Measurements from ENCODE around the gene GCC1. TPM values are rescaled to one million over a fixed set of nuclear protein-coding genes. Genes with fewer than 3 reads are reported as not detected.

The GCC1 gene
- total and polyA plus RNA-seq, 5 donors from 2014 or later, result 11.4 to 40.4 (median 16.1) TPM

DNA sequence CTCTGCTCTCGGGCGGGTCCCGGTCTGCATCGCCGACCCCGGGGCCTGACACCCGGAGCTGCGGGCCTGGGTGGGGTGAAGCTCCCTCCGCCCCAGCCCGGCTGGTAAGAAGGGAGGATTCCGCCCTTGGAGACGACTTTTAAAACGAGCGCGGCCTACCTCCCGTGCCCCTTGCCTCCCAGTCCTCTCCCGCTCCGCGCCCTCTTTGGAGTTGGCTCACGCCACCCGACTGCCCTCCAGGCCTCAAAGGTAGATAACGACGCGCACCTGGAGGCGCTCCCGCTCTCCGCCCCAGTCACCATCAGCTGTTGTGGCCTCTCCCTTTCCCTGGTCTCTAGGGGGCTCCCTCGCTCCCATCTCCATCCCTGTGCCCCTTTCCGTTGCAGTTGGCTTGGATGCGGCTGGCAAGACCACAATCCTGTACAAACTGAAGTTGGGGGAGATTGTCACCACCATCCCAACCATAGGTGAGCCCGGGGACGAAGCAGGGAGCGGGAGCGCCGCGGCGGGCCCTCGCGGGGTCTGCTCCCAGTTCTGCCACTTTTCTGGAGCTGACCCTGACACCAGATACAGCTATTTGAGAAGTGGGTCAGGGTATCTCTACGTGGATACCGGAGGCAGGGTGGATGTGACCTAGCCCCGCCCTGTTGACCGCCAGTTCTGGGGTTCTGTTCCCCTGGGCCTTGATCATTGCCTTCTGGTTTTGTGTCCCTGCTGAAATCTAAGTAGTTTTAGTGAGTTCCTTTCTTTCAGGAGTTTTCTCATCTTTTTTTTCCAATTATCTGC, 3.5 kb upstream of the GCC1 start:
- Mint-ChIP-seq H3K36me3 (peaks cover 11% of the 10 kb centered on the region), H3K4me3 (peak overlapping the region; percentile 93 to 99 (median 98)), H3K27me3 (peaks cover 4% of the 10 kb centered on the region), H3K27ac (peak overlapping the region; percentile 96 to 99 (median 98)), H3K9me3 (peaks cover 0 to 1% (median 0%) of the 10 kb centered on the region in 7 donors), H3K4me1 (peaks cover 9 to 54% (median 41%) of the 10 kb centered on the region in 4 donors)
- Histone ChIP-seq H3K36me3 (ENCODE audit: control insufficient read depth, insufficient read depth, low read length) (peaks cover 13% of the 10 kb centered on the region), H3K4me1 (ENCODE audit: control insufficient read depth, insufficient read depth, low read length, poor library complexity, severe bottlenecking) (peaks cover 40% of the 10 kb centered on the region), H3K4me3 (ENCODE audit: low read depth, low read length) (peak overlapping the region; percentile 67), H3K27me3 (ENCODE audit: control insufficient read depth, insufficient read depth, low read length) (no peaks in the 10 kb centered on the region), H3K27ac (ENCODE audit: insufficient read depth, low read length, poor library complexity, severe bottlenecking) (peak overlapping the region; percentile 83), H3K9me3 (ENCODE audit: control insufficient read depth in 2 of 2, low read length in 2 of 2) (no peaks in the 10 kb centered on the region)
- DNase-seq, result peak in 2 of 3 donors; percentile 16 to 48
- ATAC-seq (ENCODE audit: low read depth in 2 of 2), result peak; percentile 5 to 6

DNA sequence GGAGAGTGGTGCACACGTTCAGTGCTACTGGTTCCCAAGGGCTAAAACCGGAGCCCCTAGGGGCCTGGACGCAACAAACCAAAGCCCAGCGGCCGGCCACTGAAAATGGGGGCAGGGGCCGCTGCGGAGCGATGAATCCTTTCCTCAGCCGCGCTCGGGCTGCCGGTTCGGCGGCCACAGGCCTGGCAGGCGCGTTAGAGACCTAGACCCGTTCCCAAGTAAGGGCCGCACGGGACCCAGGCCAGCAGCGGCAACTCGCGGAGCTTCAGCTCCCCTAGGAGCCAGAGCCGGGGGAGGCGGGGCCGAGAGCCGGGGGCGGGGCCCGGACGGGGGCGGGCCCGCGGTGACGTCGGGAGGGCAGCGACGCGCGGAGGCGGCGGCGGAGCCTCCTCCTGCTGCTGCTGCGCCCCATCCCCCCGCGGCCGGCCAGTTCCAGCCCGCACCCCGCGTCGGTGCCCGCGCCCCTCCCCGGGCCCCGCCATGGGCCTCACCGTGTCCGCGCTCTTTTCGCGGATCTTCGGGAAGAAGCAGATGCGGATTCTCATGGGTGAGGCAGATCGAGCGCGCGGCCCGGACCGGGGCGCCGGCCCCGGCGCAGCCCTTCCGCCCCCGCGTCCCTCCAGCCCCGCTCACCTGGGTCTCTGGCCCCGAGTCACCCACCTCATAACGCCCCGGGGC, 2.8 kb upstream of the GCC1 start, which contains the start of gene ARF5:
ARF5 (plus strand) TSS at position 393 of the 678 bp plus-strand sequence; CDS start at position 481, 88 bp downstream.
- peak; percentile 80 to 83 for ATAC-seq (ENCODE audit: low read depth in 2 of 2)
- peaks cover 48% of the 10 kb centered on the region for H3K4me1 ChIP-seq (ENCODE audit: control insufficient read depth, insufficient read depth, low read length, poor library complexity, severe bottlenecking)
- peaks cover 4% of the 10 kb centered on the region for H3K27me3 Mint-ChIP-seq
- H3K4me3 Mint-ChIP-seq, result peak within 1 kb of the TSS; percentile 94 to 99 (median 98)
- H3K27ac ChIP-seq (ENCODE audit: insufficient read depth, low read length, poor library complexity, severe bottlenecking), result peak within 1 kb of the TSS; percentile 83
- H3K36me3 Mint-ChIP-seq, result peaks cover 17% of the 10 kb centered on the region
- H3K9me3 ChIP-seq (ENCODE audit: control insufficient read depth in 2 of 2, low read length in 2 of 2), result no peaks in the 10 kb centered on the region
- no peaks in the 10 kb centered on the region for H3K27me3 ChIP-seq (ENCODE audit: control insufficient read depth, insufficient read depth, low read length)
- peak; percentile 83 to 86 (median 84) for DNase-seq
- peaks cover 16 to 62% (median 49%) of the 10 kb centered on the region in 4 donors for H3K4me1 Mint-ChIP-seq
- peak within 1 kb of the TSS; percentile 71 for H3K4me3 ChIP-seq (ENCODE audit: low read depth, low read length)
- H3K9me3 Mint-ChIP-seq, result peaks cover 0 to 1% (median 0%) of the 10 kb centered on the region in 7 donors
- peak within 1 kb of the TSS; percentile 96 to 99 (median 98) for H3K27ac Mint-ChIP-seq
- peaks cover 15% of the 10 kb centered on the region for H3K36me3 ChIP-seq (ENCODE audit: control insufficient read depth, insufficient read depth, low read length)

DNA sequence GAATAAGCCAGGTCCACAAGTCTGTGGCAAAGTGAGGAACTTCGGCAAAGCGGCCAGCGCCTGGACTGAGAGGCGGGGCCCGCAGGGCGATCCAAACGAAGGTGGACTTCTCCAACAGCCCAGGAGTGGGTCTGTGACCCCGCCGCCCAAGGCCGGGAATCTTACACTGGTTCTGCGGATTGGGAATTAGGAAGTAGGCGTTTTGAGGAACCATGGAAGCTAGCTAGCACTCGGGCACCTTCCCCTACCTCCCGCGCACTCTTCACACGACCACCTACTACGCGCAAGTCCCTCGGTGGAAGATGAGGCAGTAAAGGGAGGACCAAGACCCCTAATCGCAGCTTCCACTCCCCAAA, 2.2 kb upstream of the GCC1 start:
- peaks cover 20% of the 10 kb centered on the region for H3K36me3 ChIP-seq (ENCODE audit: control insufficient read depth, insufficient read depth, low read length)
- Mint-ChIP-seq H3K27me3 (peaks cover 4% of the 10 kb centered on the region), H3K4me3 (peak overlapping the region; percentile 91 to 96 (median 94)), H3K36me3 (peaks cover 22% of the 10 kb centered on the region), H3K27ac (peak overlapping the region in 1 of 3 donors; percentile 96), H3K9me3 (peaks cover 0 to 1% (median 0%) of the 10 kb centered on the region in 7 donors), H3K4me1 (peaks cover 19 to 66% (median 52%) of the 10 kb centered on the region in 4 donors)
- no peak for ATAC-seq (ENCODE audit: low read depth in 2 of 2)
- no peaks in the 10 kb centered on the region for H3K9me3 ChIP-seq (ENCODE audit: control insufficient read depth in 2 of 2, low read length in 2 of 2)
- DNase-seq, result no peak
- H3K4me1 ChIP-seq (ENCODE audit: control insufficient read depth, insufficient read depth, low read length, poor library complexity, severe bottlenecking), result peaks cover 53% of the 10 kb centered on the region
- peak overlapping the region; percentile 83 for H3K27ac ChIP-seq (ENCODE audit: insufficient read depth, low read length, poor library complexity, severe bottlenecking)
- H3K27me3 ChIP-seq (ENCODE audit: control insufficient read depth, insufficient read depth, low read length), result no peaks in the 10 kb centered on the region
- H3K4me3 ChIP-seq (ENCODE audit: low read depth, low read length), result peak overlapping the region; percentile 71

DNA sequence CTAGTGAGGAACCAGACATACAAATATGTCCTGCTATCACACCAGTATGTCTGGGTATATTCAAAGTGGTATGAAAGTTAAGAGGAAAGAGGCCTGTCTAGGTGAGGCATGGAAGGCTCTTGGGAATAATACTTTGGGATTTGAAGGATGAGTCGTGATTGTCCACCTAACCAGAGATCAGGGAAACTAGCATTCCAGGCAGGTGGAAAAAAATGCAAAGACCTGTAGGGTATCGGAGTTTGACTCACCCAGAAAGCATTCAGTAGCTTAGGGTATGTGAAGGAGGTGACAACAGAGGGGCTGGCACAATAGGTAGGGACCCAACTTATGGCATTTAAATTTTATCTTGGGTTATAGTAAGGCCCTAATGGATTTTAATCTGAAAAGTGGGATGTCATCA, 950 bp upstream of the GCC1 start:
- H3K36me3 Mint-ChIP-seq, result peaks cover 24% of the 10 kb centered on the region
- peak overlapping the region; percentile 86 to 98 (median 96) for H3K27ac Mint-ChIP-seq
- H3K9me3 Mint-ChIP-seq, result peaks cover 0 to 1% (median 0%) of the 10 kb centered on the region in 7 donors
- H3K27me3 Mint-ChIP-seq, result peaks cover 4% of the 10 kb centered on the region
- no peaks in the 10 kb centered on the region for H3K9me3 ChIP-seq (ENCODE audit: control insufficient read depth in 2 of 2, low read length in 2 of 2)
- H3K4me1 Mint-ChIP-seq, result peaks cover 19 to 79% (median 51%) of the 10 kb centered on the region in 4 donors
- DNase-seq (no peak), ATAC-seq (ENCODE audit: low read depth in 2 of 2) (no peak)
- no peaks in the 10 kb centered on the region for H3K27me3 ChIP-seq (ENCODE audit: control insufficient read depth, insufficient read depth, low read length)
- peaks cover 28% of the 10 kb centered on the region for H3K36me3 ChIP-seq (ENCODE audit: control insufficient read depth, insufficient read depth, low read length)
- peaks cover 61% of the 10 kb centered on the region for H3K4me1 ChIP-seq (ENCODE audit: control insufficient read depth, insufficient read depth, low read length, poor library complexity, severe bottlenecking)
- H3K4me3 Mint-ChIP-seq, result peak overlapping the region; percentile 91 to 96 (median 94)
- H3K27ac ChIP-seq (ENCODE audit: insufficient read depth, low read length, poor library complexity, severe bottlenecking), result peak overlapping the region; percentile 85
- peak overlapping the region; percentile 81 for H3K4me3 ChIP-seq (ENCODE audit: low read depth, low read length)

DNA sequence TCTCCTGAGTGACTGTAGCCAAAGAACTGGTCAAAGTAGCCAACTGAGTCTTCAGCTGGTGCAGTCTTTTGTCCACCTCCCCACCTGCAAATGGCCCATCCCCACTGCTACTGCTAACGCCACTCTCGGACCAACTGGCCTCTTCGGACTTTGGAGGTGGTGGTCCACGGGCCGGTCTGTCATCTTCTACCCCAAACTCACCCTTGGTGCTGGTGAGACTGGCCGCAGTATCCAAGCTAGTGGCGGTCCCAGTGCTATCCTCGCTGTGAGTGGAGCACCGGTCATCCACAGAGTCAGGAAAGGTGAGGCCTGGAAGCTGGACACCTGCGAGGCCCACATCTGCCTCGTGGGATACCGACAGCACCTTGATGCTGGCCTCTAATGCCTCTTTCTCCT, 750 bp downstream of the GCC1 start:
- Mint-ChIP-seq H3K9me3 (peaks cover 0 to 1% (median 0%) of the 10 kb centered on the region in 7 donors), H3K27ac (peak overlapping the region; percentile 82 to 98 (median 96)), H3K27me3 (peaks cover 4% of the 10 kb centered on the region), H3K36me3 (peaks cover 30% of the 10 kb centered on the region), H3K4me3 (peak overlapping the region; percentile 91 to 98 (median 95)), H3K4me1 (peaks cover 27 to 83% (median 58%) of the 10 kb centered on the region in 4 donors)
- Histone ChIP-seq H3K27ac (ENCODE audit: insufficient read depth, low read length, poor library complexity, severe bottlenecking) (peak overlapping the region; percentile 85), H3K36me3 (ENCODE audit: control insufficient read depth, insufficient read depth, low read length) (peaks cover 31% of the 10 kb centered on the region), H3K4me3 (ENCODE audit: low read depth, low read length) (peak overlapping the region; percentile 81), H3K9me3 (ENCODE audit: control insufficient read depth in 2 of 2, low read length in 2 of 2) (no peaks in the 10 kb centered on the region), H3K27me3 (ENCODE audit: control insufficient read depth, insufficient read depth, low read length) (no peaks in the 10 kb centered on the region), H3K4me1 (ENCODE audit: control insufficient read depth, insufficient read depth, low read length, poor library complexity, severe bottlenecking) (peaks cover 68% of the 10 kb centered on the region)
- no peak for ATAC-seq (ENCODE audit: low read depth in 2 of 2)
- DNase-seq, result no peak

DNA sequence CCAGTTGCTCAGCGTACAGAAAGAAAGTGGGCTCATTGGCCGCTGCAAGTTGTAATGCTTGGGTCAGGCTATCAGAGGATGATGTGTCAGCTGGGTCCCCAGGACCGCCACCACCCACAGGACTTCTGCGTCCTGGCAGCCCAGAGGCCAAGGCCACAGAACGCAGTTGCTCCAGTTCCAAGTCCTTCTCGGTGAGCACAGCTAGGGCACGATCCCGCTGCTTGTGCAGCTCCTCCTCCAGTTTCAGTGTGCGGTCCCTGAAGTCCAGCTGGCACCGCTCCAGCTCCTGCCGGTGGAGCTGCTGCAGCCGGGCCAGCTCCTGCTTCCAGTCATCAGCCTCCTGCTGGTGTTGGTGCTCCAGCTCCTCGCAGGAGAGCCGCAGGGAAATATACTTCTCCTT, 3.0 kb downstream of the GCC1 start:
- H3K27me3 ChIP-seq (ENCODE audit: control insufficient read depth, insufficient read depth, low read length), result no peaks in the 10 kb centered on the region
- no peaks in the 10 kb centered on the region for H3K9me3 ChIP-seq (ENCODE audit: control insufficient read depth in 2 of 2, low read length in 2 of 2)
- H3K4me1 ChIP-seq (ENCODE audit: control insufficient read depth, insufficient read depth, low read length, poor library complexity, severe bottlenecking), result peaks cover 50% of the 10 kb centered on the region
- peaks cover 41% of the 10 kb centered on the region for H3K36me3 ChIP-seq (ENCODE audit: control insufficient read depth, insufficient read depth, low read length)
- Mint-ChIP-seq H3K4me1 (peaks cover 22 to 78% (median 64%) of the 10 kb centered on the region in 4 donors), H3K9me3 (no peaks in the 10 kb centered on the region), H3K27ac (no peak overlapping the region), H3K4me3 (peak overlapping the region in 3 of 4 donors; percentile 15 to 63 (median 35)), H3K27me3 (peaks cover 4% of the 10 kb centered on the region), H3K36me3 (peaks cover 49% of the 10 kb centered on the region)
- DNase-seq (no peak), ATAC-seq (ENCODE audit: low read depth in 2 of 2) (no peak)
- H3K4me3 ChIP-seq (ENCODE audit: low read depth, low read length), result no peak overlapping the region
- no peak overlapping the region for H3K27ac ChIP-seq (ENCODE audit: insufficient read depth, low read length, poor library complexity, severe bottlenecking)

DNA sequence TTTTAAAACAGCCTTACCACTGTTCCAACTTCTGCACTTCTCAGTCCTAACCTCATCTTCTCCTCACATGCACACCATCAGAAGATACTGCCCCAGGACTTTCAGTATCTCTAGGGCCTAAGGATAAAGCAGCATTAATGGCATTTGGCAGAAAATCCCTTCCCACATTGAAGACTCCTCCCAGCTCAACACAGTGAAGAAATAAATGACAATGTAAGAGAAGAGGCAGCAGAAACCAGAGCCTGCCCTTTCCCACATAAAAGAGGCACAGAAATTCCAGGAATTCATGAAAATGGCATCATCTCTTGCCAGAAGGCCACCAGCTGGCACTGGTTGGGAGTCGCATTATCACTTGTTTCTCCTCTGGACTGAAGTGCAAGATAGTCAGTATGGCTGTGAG, 3.7 kb downstream of the GCC1 start:
- peak overlapping the region; percentile 21 for H3K4me3 ChIP-seq (ENCODE audit: low read depth, low read length)
- H3K4me1 Mint-ChIP-seq, result peaks cover 22 to 73% (median 60%) of the 10 kb centered on the region in 4 donors
- H3K9me3 Mint-ChIP-seq, result no peaks in the 10 kb centered on the region
- H3K36me3 Mint-ChIP-seq, result peaks cover 49% of the 10 kb centered on the region
- peaks cover 49% of the 10 kb centered on the region for H3K4me1 ChIP-seq (ENCODE audit: control insufficient read depth, insufficient read depth, low read length, poor library complexity, severe bottlenecking)
- H3K27me3 ChIP-seq (ENCODE audit: control insufficient read depth, insufficient read depth, low read length), result no peaks in the 10 kb centered on the region
- no peak for DNase-seq
- peaks cover under 1% of the 10 kb centered on the region for H3K27me3 Mint-ChIP-seq
- no peaks in the 10 kb centered on the region for H3K9me3 ChIP-seq (ENCODE audit: control insufficient read depth in 2 of 2, low read length in 2 of 2)
- ATAC-seq (ENCODE audit: low read depth in 2 of 2), result no peak
- peaks cover 41% of the 10 kb centered on the region for H3K36me3 ChIP-seq (ENCODE audit: control insufficient read depth, insufficient read depth, low read length)
- H3K27ac Mint-ChIP-seq, result no peak overlapping the region
- H3K4me3 Mint-ChIP-seq, result peak overlapping the region; percentile 4 to 63 (median 28)
- H3K27ac ChIP-seq (ENCODE audit: insufficient read depth, low read length, poor library complexity, severe bottlenecking), result no peak overlapping the region

Measured in CD4-positive, CD25-positive, alpha-beta regulatory T cell (primary cell).